ENCODE measurements around the gene DPH6.
"Not testable (repeated sequence)": the region's sequence is repeated elsewhere in the genome, so short reads cannot be mapped to it uniquely, and the experiment has no call there.

The DPH6 gene

DNA sequence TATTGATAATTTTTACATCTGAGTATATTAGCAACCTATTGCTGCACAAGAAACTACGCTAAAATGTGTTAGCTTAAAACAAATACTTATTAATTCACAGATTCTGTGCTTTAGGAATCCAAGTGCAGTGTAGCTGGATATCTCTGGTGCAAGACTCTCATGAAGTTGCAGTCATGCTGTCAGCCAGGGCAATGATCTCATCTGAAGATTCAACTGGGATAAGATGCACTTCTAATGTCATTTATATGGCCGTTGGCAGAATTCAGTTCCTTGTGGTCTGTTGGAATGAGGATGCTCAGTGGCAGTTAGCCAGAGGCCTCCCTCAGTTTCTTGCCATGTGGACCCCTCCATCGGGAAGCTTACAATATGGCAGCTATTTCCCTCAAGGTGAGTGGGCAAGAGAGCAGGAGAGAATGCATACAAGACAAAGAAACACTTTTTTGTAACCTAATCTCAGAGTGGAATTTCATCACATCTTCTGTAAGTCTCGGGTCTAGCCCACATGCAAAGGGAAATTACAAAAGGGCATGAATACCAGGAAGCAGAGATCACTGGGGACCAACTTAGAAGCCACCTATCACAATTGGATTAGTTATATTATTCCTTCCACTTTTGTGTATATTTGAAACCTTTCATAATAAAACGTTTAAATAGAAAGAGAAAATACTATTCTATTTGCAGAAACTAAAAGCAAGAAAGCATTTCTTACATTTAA is 61.6 kb downstream of the DPH6 start:
- DNase-seq = no peak

DNA sequence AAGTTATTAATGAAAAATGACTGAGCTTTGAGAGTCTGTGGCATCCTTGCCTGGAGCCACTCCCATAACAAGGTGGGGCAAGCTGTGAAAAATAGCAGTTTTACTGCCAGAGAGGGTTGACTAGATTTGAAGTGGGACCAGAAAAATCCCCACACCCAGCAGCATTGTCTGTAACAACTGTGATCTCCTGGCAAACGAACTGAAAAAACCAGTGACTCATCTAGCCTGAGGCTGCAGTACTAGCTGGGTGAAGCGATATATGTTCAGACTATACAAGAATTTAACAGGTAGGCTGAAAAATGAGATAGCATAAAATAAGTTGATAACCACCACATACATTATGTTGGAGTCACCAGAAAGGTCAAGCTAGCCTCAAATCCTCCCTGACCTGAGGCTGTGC is 64.0 kb downstream of the DPH6 start:
- DNase-seq = no peak

DNA sequence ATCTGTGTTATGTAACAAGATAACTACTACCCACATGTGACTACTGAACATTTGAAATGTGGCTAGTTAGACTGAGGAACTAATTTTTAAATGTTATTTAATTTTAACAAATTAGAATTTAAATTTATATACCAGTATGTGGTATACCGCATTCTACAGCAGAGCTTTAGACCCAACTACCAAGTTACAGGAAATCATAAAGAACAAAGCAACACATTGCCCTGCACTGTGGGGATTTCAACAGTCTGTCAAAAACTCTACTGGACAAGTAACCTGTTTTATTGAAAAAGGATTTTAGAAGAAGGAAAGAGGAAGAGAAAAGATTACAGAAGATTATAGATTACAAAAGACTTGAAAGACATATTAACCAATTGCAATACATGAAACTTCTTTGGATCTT is 64.9 kb downstream of the DPH6 start:
- DNase-seq = no peak

- DNase-seq = no peak
Measured at GRCh38 chr15:35479423-35479822, 66.5 kb downstream of the DPH6 start.

DNA sequence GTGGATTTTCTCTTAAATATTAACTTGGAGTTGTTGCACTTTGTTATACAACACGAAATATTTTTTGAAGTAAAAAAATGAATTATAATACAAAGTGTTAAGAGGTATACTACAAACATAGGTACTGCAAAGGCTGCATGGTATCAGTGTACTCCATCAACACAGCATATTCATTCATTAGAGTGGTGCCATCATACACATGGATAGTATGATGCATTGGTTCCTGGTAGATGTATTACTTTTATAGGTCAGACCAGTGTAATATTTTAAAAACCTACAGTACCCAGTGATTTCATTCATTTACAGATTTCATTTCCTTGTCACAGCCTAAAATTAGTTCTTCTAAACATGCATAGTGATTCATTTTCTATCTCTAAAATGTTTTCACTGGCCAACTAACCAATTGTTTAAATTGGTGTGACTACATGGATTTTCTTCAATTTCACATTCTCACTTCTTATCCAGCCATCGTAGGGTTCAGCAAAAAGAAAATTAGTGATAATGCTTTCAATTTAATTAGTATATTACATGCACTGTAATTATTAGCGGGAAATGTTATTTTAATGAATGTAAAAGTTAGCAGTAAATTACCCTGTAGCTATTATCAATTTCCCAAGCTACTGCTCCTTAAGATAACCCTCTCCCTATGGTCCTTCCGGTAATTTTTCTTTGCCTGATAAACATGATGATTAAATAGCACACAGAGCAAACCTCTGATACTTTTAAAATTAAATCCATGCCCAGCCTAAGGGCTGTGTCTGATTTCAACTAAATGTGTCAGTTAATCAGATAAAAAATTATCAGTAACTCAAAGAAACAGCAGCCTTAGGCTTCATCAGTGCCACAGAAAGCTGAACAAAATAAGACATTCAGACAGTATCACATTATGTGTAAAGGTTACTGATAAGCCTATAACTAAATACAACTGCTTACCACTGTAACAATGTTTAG is 68.4 kb downstream of the DPH6 start:
- DNase-seq = no peak

DNA sequence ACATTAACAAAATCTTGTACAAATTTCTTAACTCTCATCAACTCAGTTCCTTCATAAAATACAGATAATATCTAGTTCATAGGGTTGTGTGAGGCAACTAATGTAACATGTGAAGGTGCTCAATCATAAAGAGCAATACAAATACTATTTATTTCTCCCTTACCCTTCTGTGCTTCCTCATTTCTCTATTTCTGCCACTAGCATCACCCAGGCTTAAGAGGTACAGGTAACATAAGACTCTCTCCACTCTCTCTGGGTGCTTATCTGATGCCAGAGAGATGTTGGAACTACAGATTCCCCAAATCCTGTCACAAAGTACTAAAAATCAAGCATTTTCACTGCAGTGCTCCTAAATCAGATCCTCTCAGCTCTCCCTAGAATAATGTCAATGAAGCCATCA is 74.9 kb downstream of the DPH6 start:
- no peak for DNase-seq

DNA sequence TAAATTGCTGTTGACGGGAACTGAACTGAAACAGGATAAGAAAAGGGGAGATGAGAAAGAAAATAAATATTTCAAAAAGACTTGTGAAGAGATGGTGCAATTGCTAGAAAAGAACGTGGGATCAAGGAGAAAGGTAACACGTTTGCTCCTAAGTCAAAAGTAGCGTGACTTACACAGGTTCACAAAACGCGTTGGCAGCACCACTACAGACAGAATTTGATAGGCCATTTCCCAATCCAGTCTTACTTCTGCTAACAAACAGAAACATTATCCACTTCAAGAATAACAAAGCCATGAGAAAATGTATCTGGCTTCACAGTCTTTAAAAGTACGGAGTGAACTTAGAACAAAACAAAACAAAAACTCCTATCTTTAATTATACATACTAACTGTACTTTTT is 75.5 kb downstream of the DPH6 start:
- no peak for DNase-seq

GRCh38 chr15:35466476-35466875 is 79.5 kb downstream of the DPH6 start:
- no peak for DNase-seq

DNA sequence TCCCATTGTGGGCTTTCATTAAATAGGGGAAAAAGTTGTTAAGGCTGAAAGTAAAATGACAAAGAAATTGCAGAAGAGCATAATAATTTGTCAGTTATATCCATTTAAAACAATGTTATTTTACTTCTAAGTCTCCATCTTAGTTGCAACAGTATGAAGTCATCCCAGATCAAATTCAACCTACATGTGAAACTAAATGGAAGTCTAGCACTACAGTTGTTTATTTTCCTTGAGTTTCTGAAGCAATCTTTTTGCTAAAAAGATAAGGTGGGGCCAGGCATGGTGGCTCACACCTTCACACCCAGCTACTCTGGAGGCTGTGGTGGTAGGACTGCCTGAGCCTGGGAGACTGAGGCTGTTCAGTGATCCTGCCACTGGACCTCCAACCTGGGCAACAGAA is 80.2 kb downstream of the DPH6 start:
- no peak for DNase-seq

GRCh38 chr15:35460616-35461015 is 85.3 kb downstream of the DPH6 start:
- DNase-seq = no peak

DNA sequence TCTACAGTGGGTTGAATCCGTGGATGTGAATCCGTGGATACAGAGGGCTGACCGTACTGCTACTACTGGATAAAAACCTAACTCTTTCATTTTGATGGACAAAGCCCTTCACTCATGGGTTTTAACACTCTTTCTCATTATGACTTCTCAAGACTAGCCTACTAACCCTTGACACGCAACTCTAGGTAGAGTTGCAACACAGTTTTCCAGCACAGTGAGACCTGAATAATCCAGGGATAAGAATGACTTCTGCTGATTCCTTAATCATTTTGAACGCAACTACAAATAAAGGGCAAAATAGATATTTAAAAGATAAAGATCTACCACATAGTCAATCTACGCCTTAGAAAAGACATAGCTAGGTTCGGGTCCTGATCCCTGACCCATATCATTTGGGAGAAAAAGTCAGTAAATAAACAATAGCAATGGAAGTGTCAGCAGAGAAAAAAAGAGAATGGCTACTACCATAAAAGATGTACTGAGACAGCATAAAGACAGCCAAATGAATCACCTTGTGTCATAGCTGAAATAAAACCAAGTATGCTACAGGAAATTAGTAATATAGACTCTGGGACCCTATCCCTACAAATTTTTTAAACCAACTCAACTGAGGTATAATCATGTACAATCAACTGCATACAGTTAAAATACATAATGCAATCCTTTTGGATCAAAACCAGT is 87.6 kb downstream of the DPH6 start:
- no peak for DNase-seq

DNA sequence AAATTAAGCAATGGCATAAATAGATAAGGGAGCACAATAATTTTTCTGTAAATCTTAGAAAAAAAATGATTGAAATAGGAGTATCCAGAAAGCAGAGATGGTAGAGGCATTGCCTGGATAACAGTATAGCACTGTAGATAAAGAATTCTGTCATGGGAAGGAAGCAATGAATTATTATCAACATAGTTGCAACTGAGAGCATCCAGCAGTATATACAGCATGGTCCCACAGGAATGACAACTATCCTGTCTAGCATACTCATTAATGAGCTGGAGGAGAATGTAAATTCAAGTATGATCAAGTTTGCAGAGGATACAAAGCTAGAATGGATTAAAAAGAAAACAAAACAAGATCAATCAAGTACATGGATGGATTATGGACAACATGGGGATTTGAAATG is 90.8 kb downstream of the DPH6 start:
- DNase-seq = no peak

DNA sequence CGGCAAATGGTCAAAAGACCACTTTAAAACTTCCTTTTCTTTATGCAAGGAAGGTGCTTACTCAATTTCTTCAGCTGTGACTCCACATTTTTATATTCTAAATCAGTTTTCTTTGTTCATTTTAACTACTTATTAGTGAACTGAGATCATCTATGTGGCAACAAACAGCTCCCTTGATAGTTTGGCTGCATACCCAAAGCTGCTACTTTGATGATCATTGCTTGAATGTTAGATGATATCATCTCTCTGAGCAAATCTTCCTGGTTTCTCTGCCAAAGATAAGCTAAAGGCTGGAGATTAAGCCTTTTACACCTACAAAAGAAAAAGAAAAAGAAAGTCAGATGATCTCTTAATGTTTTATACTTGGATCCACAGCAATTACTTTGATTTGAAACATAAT is 95.5 kb downstream of the DPH6 start:
- no peak for DNase-seq

DNA sequence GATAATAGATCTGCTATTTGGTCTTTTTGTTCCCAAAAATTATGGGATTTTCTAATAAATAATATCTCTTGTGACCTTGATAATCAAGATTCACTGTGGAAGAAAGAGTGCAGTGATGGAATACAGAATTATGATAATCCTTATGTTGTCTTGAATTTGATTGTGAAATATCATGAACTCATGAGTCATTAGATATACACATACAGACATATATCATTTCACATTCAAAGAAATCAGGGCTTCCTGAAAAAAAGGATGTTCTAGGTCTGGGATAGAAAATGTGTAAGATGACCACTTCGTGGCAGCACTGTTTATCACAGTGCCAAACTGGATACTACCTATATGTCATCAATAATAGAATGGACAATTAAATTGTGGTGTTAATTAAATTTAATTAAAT is 97.7 kb downstream of the DPH6 start:
- DNase-seq = no peak

GRCh38 chr15:35445891-35446290 is 100.1 kb downstream of the DPH6 start:
- DNase-seq = no peak

GRCh38 chr15:35444557-35445204 is 101.3 kb downstream of the DPH6 start:
- no peak for DNase-seq

- no peak for DNase-seq
Measured at GRCh38 chr15:35443376-35443775, 102.6 kb downstream of the DPH6 start.

- no peak for DNase-seq
Measured at GRCh38 chr15:35442742-35443141, 103.2 kb downstream of the DPH6 start.

DNA sequence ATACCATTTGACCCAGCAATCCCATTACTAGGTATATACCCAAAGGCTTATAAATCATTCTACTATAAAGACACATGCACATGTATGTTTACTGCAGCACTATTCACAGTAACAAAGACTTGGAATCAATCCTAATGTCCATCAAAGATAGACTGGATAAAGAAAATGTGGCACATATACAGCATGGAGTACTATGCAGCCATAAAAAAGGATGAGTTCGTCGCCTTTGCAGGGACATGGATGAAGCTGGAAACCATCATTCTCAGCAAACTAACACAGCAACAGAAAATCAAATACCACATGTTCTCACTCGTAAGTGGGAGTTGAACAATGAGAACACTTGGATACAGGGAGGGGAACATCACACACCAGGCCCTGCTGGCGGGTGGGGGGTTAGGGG is 104.7 kb downstream of the DPH6 start:
- DNase-seq = not testable (repeated sequence)

- DNase-seq = no peak
Measured at GRCh38 chr15:35440265-35440664, 105.7 kb downstream of the DPH6 start.

DNA sequence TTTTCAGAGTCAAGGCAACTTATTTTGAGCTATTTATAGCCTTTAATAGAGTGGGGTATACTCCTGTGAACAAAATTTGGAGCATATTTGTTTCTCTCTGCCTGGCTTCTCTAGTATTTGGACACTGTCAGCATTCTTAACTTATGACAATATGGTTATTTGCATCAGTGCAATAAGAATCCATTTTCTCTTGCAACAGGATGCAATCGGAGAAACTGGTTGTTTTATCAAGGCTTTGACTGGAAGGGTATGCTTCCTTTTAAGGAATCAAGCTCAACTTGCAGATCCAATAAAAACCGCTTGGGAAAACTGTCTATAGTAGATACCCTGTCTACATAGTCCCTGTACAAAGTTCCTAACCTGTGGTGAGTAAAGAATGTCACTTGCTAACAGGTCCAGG is 106.7 kb downstream of the DPH6 start:
- no peak for DNase-seq

- DNase-seq = no peak
Measured at GRCh38 chr15:35437157-35437556, 108.8 kb downstream of the DPH6 start.

DNA sequence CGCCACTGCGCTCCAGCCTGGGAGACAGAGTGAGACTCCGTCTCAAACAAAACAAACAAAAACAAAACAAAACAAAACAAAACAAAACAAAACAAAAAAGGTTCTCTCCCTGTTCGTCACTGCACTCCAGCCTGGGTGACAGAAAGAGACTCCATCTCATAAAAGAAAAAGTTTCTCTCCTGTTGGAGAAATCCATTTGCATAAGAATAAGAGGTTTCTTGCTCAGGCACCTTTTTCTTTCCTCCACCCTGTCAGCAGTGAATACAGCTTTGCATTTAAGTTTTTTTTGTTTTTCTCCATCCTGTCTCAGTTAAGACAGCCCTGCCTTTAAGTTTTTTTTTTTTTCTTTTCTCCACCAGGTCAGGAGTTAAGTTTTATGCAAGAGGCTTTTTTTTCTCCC is 109.5 kb downstream of the DPH6 start:
- no peak for DNase-seq
